ENCODE data around the gene OXCT2.
"Not testable (repeated sequence)": the region's sequence is repeated elsewhere in the genome, so short reads cannot be mapped to it uniquely, and the experiment has no call there.

DNA sequence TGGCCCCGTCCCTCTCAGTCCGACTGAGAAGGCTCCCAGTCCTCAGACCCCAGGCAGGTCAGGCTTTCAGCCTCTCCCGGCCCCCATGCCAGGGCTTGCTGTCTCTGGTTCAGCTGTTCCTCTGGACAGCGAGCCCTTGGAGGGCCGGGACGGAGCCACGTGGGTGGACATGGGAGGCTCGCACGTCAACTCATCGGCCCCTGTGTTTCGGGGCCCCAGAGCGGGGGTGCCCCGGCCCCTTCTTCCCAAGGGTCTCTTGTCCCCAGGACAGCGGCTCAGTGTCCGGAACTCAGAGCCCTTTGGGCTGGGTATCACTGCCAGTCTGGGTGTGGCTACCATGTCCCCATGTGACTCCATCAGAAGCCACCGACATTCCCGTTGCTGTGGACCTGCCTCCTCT lies 6.7 kb upstream of the OXCT2 start:
- TF ChIP-seq, protein P1, sequence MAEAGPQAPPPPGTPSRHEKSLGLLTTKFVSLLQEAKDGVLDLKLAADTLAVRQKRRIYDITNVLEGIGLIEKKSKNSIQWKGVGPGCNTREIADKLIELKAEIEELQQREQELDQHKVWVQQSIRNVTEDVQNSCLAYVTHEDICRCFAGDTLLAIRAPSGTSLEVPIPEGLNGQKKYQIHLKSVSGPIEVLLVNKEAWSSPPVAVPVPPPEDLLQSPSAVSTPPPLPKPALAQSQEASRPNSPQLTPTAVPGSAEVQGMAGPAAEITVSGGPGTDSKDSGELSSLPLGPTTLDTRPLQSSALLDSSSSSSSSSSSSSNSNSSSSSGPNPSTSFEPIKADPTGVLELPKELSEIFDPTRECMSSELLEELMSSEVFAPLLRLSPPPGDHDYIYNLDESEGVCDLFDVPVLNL (CRISPR knock-in tag; IDR thresholded peaks at IDR 0.05; ENCODE audit: borderline replicate concordance, low read depth): not testable (repeated sequence)
- not testable (repeated sequence) for TF ChIP-seq TP53 (CRISPR knock-in tag; IDR thresholded peaks at IDR 0.05); ZNF416 (CRISPR knock-in tag; IDR thresholded peaks at IDR 0.05); KAT7 (CRISPR knock-in tag; IDR thresholded peaks at IDR 0.05; ENCODE audit: borderline replicate concordance); ZNF263 (CRISPR knock-in tag; IDR thresholded peaks at IDR 0.05; ENCODE audit: low read depth); FOXK1 (CRISPR knock-in tag; IDR thresholded peaks at IDR 0.05); IRF2 (CRISPR knock-in tag; IDR thresholded peaks at IDR 0.05; ENCODE audit: borderline replicate concordance, low read depth); TCF7 (CRISPR knock-in tag; IDR thresholded peaks at IDR 0.05; ENCODE audit: low read depth); ESRRA (CRISPR knock-in tag; IDR thresholded peaks at IDR 0.05; ENCODE audit: borderline replicate concordance)
- TF ChIP-seq, protein P2, sequence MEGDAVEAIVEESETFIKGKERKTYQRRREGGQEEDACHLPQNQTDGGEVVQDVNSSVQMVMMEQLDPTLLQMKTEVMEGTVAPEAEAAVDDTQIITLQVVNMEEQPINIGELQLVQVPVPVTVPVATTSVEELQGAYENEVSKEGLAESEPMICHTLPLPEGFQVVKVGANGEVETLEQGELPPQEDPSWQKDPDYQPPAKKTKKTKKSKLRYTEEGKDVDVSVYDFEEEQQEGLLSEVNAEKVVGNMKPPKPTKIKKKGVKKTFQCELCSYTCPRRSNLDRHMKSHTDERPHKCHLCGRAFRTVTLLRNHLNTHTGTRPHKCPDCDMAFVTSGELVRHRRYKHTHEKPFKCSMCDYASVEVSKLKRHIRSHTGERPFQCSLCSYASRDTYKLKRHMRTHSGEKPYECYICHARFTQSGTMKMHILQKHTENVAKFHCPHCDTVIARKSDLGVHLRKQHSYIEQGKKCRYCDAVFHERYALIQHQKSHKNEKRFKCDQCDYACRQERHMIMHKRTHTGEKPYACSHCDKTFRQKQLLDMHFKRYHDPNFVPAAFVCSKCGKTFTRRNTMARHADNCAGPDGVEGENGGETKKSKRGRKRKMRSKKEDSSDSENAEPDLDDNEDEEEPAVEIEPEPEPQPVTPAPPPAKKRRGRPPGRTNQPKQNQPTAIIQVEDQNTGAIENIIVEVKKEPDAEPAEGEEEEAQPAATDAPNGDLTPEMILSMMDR (IDR thresholded peaks at IDR 0.05): not testable (repeated sequence)
- TF ChIP-seq, protein P3, sequence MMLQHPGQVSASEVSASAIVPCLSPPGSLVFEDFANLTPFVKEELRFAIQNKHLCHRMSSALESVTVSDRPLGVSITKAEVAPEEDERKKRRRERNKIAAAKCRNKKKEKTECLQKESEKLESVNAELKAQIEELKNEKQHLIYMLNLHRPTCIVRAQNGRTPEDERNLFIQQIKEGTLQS (CRISPR knock-in tag; conservative IDR thresholded peaks at IDR 0.05): not testable (repeated sequence)
- TF ChIP-seq, protein P4, sequence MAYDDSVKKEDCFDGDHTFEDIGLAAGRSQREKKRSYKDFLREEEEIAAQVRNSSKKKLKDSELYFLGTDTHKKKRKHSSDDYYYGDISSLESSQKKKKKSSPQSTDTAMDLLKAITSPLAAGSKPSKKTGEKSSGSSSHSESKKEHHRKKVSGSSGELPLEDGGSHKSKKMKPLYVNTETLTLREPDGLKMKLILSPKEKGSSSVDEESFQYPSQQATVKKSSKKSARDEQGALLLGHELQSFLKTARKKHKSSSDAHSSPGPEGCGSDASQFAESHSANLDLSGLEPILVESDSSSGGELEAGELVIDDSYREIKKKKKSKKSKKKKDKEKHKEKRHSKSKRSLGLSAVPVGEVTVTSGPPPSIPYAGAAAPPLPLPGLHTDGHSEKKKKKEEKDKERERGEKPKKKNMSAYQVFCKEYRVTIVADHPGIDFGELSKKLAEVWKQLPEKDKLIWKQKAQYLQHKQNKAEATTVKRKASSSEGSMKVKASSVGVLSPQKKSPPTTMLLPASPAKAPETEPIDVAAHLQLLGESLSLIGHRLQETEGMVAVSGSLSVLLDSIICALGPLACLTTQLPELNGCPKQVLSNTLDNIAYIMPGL (CRISPR knock-in tag; IDR thresholded peaks at IDR 0.05): not testable (repeated sequence)
- TF ChIP-seq, protein P5, sequence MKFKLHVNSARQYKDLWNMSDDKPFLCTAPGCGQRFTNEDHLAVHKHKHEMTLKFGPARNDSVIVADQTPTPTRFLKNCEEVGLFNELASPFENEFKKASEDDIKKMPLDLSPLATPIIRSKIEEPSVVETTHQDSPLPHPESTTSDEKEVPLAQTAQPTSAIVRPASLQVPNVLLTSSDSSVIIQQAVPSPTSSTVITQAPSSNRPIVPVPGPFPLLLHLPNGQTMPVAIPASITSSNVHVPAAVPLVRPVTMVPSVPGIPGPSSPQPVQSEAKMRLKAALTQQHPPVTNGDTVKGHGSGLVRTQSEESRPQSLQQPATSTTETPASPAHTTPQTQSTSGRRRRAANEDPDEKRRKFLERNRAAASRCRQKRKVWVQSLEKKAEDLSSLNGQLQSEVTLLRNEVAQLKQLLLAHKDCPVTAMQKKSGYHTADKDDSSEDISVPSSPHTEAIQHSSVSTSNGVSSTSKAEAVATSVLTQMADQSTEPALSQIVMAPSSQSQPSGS (CRISPR knock-in tag; IDR thresholded peaks at IDR 0.05; ENCODE audit: borderline replicate concordance, low read depth): not testable (repeated sequence)
